ENCODE measurements around the gene FBRSL1. TPM values are rescaled to one million over a fixed set of nuclear protein-coding genes. Genes with fewer than 3 reads are reported as not detected.

The FBRSL1 gene
- total RNA-seq, 2 experiments from 2014 or later = 36.7 to 47.0 TPM

GRCh38 chr12:132559652-132560363 is 69.9 kb downstream of the FBRSL1 start:
- Mint-ChIP-seq H3K27ac (no peak overlapping the region), H3K9me3 (no peaks in the 10 kb centered on the region), H3K27me3 (peaks cover 13% of the 10 kb centered on the region), H3K4me3 (peak overlapping the region; percentile 58), H3K4me1 (peaks cover 10% of the 10 kb centered on the region), H3K36me3 (ENCODE audit: low read depth) (no peaks in the 10 kb centered on the region)
- DNase-seq = peak; percentile 50
- CTCF ChIA-PET = interaction anchor here (1.9 kb wide), 1 partner anchor 130 kb away, joined by 5 read pairs; no protein-coding TSS in a partner anchor
- POLR2A ChIA-PET = no interaction called here

- no peak overlapping the region for H3K4me3 Mint-ChIP-seq
- H3K36me3 Mint-ChIP-seq (ENCODE audit: low read depth) = no peaks in the 10 kb centered on the region
- H3K27ac Mint-ChIP-seq = no peak overlapping the region
- H3K27me3 Mint-ChIP-seq = peaks cover 13% of the 10 kb centered on the region
- POLR2A ChIA-PET = no interaction called here
- CTCF ChIA-PET = interaction anchor here (0.6 to 1.9 kb wide), 4 partner anchors 54 to 145 kb away, joined by 3 to 18 read pairs (median 4); no protein-coding TSS in a partner anchor
- no peaks in the 10 kb centered on the region for H3K9me3 Mint-ChIP-seq
- peaks cover 10% of the 10 kb centered on the region for H3K4me1 Mint-ChIP-seq
- DNase-seq = peak; percentile 24
Measured at GRCh38 chr12:132560364-132560613, 70.3 kb downstream of the FBRSL1 start.

GRCh38 chr12:132560614-132561426 is 70.9 kb downstream of the FBRSL1 start:
- peak overlapping the region; percentile 52 for H3K4me3 Mint-ChIP-seq
- H3K9me3 Mint-ChIP-seq = no peaks in the 10 kb centered on the region
- no peaks in the 10 kb centered on the region for H3K36me3 Mint-ChIP-seq (ENCODE audit: low read depth)
- no peak overlapping the region for H3K27ac Mint-ChIP-seq
- ChIA-PET CTCF (interaction anchor here (0.6 to 1.9 kb wide), 7 partner anchors 40 to 407 kb away, joined by 3 to 18 read pairs (median 3); no protein-coding TSS in a partner anchor), POLR2A (no interaction called here)
- H3K27me3 Mint-ChIP-seq = peaks cover 13% of the 10 kb centered on the region
- H3K4me1 Mint-ChIP-seq = peaks cover 10% of the 10 kb centered on the region
- peak; percentile 71 for DNase-seq

Other genes starting within 250 kb of the FBRSL1 start
- gene GALNT9, start 160.6 kb upstream of the FBRSL1 start, total RNA-seq = not detected
- not detected for gene LRCOL1, start 120.4 kb downstream of the FBRSL1 start, total RNA-seq
- gene P2RX2, start 128.6 kb downstream of the FBRSL1 start, total RNA-seq = not detected
- 100 to 1,000 TPM; 108 to 117 TPM for gene POLE, start 197.2 kb downstream of the FBRSL1 start, total RNA-seq
- gene PXMP2, start 197.4 kb downstream of the FBRSL1 start, total RNA-seq = 10 to 100 TPM; 24.5 to 24.9 TPM
- 10 to 100 TPM; 32.5 to 35.1 TPM for gene PGAM5, start 220.7 kb downstream of the FBRSL1 start, total RNA-seq

Data from activated CD4-positive, alpha-beta memory T cell treated with anti-CD3 and anti-CD28 coated beads, Interleukin-2, amount 10 ng/mL, durations not matched to agents 7 days and 5 days (primary cell).